Measurements from ENCODE around the gene BRINP3.
"Not testable (repeated sequence)": the region's sequence is repeated elsewhere in the genome, so short reads cannot be mapped to it uniquely, and the experiment has no call there.

The BRINP3 gene

GRCh38 chr1:190147616-190148015 lies 330.0 kb downstream of the BRINP3 start:
- Histone ChIP-seq H3K4me2 (no peak overlapping the region), H3K4me1 (no peaks in the 10 kb centered on the region), H3K27ac (no peak overlapping the region), H3K9me3 (no peaks in the 10 kb centered on the region), H3K27me3 (no peaks in the 10 kb centered on the region), H3K9ac (no peak overlapping the region), H3K36me3 (no peaks in the 10 kb centered on the region), H4K20me1 (no peaks in the 10 kb centered on the region), H3K4me3 (no peak overlapping the region)
- TF ChIP-seq Cebpa-rat (IDR thresholded peaks at IDR 0.05) = no peak

DNA sequence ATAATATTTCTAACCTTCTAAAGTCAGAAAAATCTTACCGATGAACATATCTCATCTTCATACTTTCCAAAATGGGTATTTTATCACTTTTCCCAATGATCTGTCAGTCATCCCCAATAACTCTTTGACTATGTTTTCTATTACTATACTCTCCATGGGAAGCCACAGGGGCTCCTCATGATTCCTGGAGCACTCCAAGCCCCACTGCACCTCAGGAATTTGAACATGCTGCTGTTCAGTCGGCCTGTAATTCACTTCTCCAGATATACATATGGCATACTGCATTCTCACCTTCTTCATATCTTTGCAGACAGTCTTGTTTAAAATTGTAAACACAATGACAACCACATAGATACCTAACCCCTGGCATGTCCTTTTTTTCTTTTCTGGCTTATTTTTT lies 333.0 kb downstream of the BRINP3 start:
- Histone ChIP-seq H3K4me1 (no peaks in the 10 kb centered on the region), H3K27me3 (no peaks in the 10 kb centered on the region), H3K4me2 (no peak overlapping the region), H3K4me3 (no peak overlapping the region), H3K27ac (no peak overlapping the region), H3K9ac (no peak overlapping the region), H3K9me3 (no peaks in the 10 kb centered on the region), H3K36me3 (no peaks in the 10 kb centered on the region), H4K20me1 (no peaks in the 10 kb centered on the region)
- no peak for TF ChIP-seq Cebpa-rat (IDR thresholded peaks at IDR 0.05)

GRCh38 chr1:190140644-190141043 lies 337.0 kb downstream of the BRINP3 start:
- Histone ChIP-seq H3K9ac (no peak overlapping the region), H3K9me3 (no peaks in the 10 kb centered on the region), H3K36me3 (no peaks in the 10 kb centered on the region), H3K4me2 (no peak overlapping the region), H3K27me3 (no peaks in the 10 kb centered on the region), H3K4me1 (no peaks in the 10 kb centered on the region), H3K4me3 (no peak overlapping the region), H4K20me1 (no peaks in the 10 kb centered on the region), H3K27ac (no peak overlapping the region)
- no peak for TF ChIP-seq Cebpa-rat (IDR thresholded peaks at IDR 0.05)

GRCh38 chr1:190138702-190139101 lies 339.0 kb downstream of the BRINP3 start:
- Histone ChIP-seq H3K4me1 (no peaks in the 10 kb centered on the region), H3K27ac (no peak overlapping the region), H3K4me3 (no peak overlapping the region), H3K36me3 (no peaks in the 10 kb centered on the region), H3K27me3 (no peaks in the 10 kb centered on the region), H3K9me3 (no peaks in the 10 kb centered on the region), H4K20me1 (no peaks in the 10 kb centered on the region), H3K4me2 (no peak overlapping the region), H3K9ac (no peak overlapping the region)
- no peak for TF ChIP-seq Cebpa-rat (IDR thresholded peaks at IDR 0.05)

- Histone ChIP-seq H3K36me3 (no peaks in the 10 kb centered on the region), H3K9ac (no peak overlapping the region), H3K4me3 (no peak overlapping the region), H4K20me1 (no peaks in the 10 kb centered on the region), H3K4me2 (no peak overlapping the region), H3K27me3 (no peaks in the 10 kb centered on the region), H3K27ac (no peak overlapping the region), H3K9me3 (no peaks in the 10 kb centered on the region), H3K4me1 (no peaks in the 10 kb centered on the region)
- TF ChIP-seq Cebpa-rat (IDR thresholded peaks at IDR 0.05) = no peak
These were observed 339.4 kb downstream of the BRINP3 start for GRCh38 chr1:190138266-190138665.

DNA sequence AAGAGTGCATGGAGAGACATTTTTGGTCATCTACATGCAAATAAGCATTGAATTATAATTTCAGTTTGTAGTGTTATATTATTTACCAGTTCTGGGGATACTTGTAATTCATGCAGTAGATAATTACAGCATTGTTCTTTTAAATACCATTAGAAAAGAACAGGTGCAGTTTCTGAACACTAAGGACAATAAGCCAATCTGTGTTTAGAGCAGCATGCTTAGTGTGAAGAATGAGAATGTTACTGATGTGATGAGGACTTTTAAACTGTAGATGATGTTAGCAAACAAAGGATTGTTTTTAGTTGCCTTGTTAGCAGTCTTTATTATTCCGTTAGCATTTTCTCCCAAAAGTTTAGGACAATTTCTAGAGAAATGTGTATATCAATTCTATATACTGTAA lies 348.3 kb downstream of the BRINP3 start:
- H3K27ac ChIP-seq = no peak overlapping the region
- H3K4me2 ChIP-seq = no peak overlapping the region
- no peaks in the 10 kb centered on the region for H3K4me1 ChIP-seq
- no peaks in the 10 kb centered on the region for H3K9me3 ChIP-seq
- H3K36me3 ChIP-seq = no peaks in the 10 kb centered on the region
- no peak overlapping the region for H3K4me3 ChIP-seq
- H3K9ac ChIP-seq = no peak overlapping the region
- H4K20me1 ChIP-seq = no peaks in the 10 kb centered on the region
- no peak for TF ChIP-seq Cebpa-rat (IDR thresholded peaks at IDR 0.05)
- H3K27me3 ChIP-seq = no peaks in the 10 kb centered on the region

GRCh38 chr1:190126728-190127127 lies 350.9 kb downstream of the BRINP3 start:
- Histone ChIP-seq H3K27me3 (no peaks in the 10 kb centered on the region), H3K9ac (no peak overlapping the region)
- TF ChIP-seq Cebpa-rat (IDR thresholded peaks at IDR 0.05) = no peak

GRCh38 chr1:190124068-190124467 lies 353.6 kb downstream of the BRINP3 start:
- no peak for TF ChIP-seq Cebpa-rat (IDR thresholded peaks at IDR 0.05)
- H3K27ac ChIP-seq = no peak overlapping the region
- no peaks in the 10 kb centered on the region for H3K27me3 ChIP-seq
- H3K4me3 ChIP-seq = no peak overlapping the region
- H3K9me3 ChIP-seq = no peaks in the 10 kb centered on the region
- H3K4me1 ChIP-seq = no peaks in the 10 kb centered on the region
- no peaks in the 10 kb centered on the region for H4K20me1 ChIP-seq
- no peak overlapping the region for H3K4me2 ChIP-seq
- H3K9ac ChIP-seq = no peak overlapping the region
- H3K36me3 ChIP-seq = no peaks in the 10 kb centered on the region

More at GRCh38 chr1:190126728-190127127, 350.9 kb downstream of the BRINP3 start:
- Histone ChIP-seq H4K20me1 (no peaks in the 10 kb centered on the region), H3K4me1 (no peaks in the 10 kb centered on the region), H3K27ac (no peak overlapping the region), H3K4me3 (no peak overlapping the region), H3K36me3 (no peaks in the 10 kb centered on the region), H3K4me2 (no peak overlapping the region), H3K9me3 (no peaks in the 10 kb centered on the region)

GRCh38 chr1:190120564-190120963 lies 357.1 kb downstream of the BRINP3 start:
- not testable (repeated sequence) for H3K9ac ChIP-seq, H3K9me3 ChIP-seq, H4K20me1 ChIP-seq, H3K27ac ChIP-seq, H3K4me3 ChIP-seq, H3K4me1 ChIP-seq, H3K27me3 ChIP-seq, H3K4me2 ChIP-seq, H3K36me3 ChIP-seq

DNA sequence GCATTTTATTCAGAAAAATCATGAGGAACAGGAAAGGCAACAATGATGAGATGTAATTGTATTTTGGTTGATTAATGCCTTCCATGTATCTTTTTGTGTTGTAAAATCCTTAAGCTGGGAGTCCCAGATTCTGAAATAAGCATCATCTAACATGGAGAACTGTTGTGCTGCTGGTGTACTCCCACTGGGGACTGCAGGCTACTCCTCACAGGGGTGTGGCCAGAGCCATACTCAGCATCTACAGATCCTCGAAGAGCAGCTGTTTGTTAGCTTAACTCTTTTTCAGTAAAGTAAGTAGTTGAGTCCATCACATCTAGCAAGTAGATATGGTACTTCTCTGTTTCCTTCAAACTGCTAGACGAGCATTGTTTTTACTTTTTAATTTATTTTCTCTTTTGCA lies 358.0 kb downstream of the BRINP3 start:
- Histone ChIP-seq H3K36me3 (no peaks in the 10 kb centered on the region), H3K4me3 (no peak overlapping the region), H3K4me1 (no peaks in the 10 kb centered on the region), H3K9me3 (no peaks in the 10 kb centered on the region), H3K27ac (no peak overlapping the region), H3K4me2 (no peak overlapping the region), H4K20me1 (no peaks in the 10 kb centered on the region), H3K27me3 (no peaks in the 10 kb centered on the region), H3K9ac (no peak overlapping the region)
- no peak for TF ChIP-seq Cebpa-rat (IDR thresholded peaks at IDR 0.05)

DNA sequence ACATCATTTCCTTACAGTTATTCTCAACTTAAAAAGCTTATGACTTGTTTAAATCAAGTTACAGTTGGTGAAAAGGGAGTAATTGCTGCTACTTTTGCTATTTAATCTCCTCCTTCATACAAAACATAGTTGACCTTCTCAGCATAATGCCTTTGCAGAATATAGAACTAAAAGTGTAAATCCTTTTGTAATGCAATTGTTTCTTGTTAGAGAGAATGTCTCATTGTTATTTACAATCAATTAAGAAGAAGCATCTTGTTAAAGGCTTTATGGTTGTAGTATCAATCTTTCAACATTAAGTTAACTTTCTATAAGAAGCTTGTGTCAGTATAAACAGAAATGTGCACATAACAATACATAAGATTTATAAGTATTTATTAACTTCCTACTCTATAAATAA lies 360.7 kb downstream of the BRINP3 start:
- Histone ChIP-seq H4K20me1 (no peaks in the 10 kb centered on the region), H3K4me1 (no peaks in the 10 kb centered on the region), H3K36me3 (no peaks in the 10 kb centered on the region), H3K27ac (no peak overlapping the region), H3K27me3 (no peaks in the 10 kb centered on the region), H3K4me2 (no peak overlapping the region), H3K9ac (no peak overlapping the region), H3K9me3 (no peaks in the 10 kb centered on the region), H3K4me3 (no peak overlapping the region)
- TF ChIP-seq Cebpa-rat (IDR thresholded peaks at IDR 0.05) = no peak
